Activated B cell treated with CpG ODN at 0.5 μM for 24 hours (primary cell): ENCODE results near the gene ATMIN. TPM values are rescaled to one million over a fixed set of nuclear protein-coding genes. Genes with fewer than 3 reads are reported as not detected.
A peak's percentile ranks its signal among the peaks of the same experiment; 100 is the strongest.

Source experiments
- ATAC-seq: fragments of 200-7000 bp; cut with Tn5 transposase; one replicate; pipeline ENCODE4 v1.10.0; 2021; ENCODE audit warnings: low read depth, mild to moderate bottlenecking, moderate library complexity
- CTCF ChIA-PET: fragments of 350-600 bp; sonication (Branson Sonifier 250); formaldehyde crosslinking; loops from one replicate; lab custom pipeline; 2021; ENCODE audit warnings: antibody characterized with exemption; lab: Charles Lee
- POLR2A ChIA-PET: fragments of 350-600 bp; sonication (Branson Sonifier 250); formaldehyde crosslinking; loops from one replicate; lab custom pipeline; 2021; ENCODE audit warnings: antibody characterized with exemption; lab: Charles Lee
- DNase-seq: peaks from one replicate; pipeline ENCODE4 v3.0.0; 2022
- H3K27ac Mint-ChIP-seq: one replicate; pipeline ENCODE4 v1.8.0; 2020; ENCODE audit warnings: mixed read lengths
- H3K27me3 Mint-ChIP-seq: one replicate; pipeline ENCODE4 v1.8.0; 2021; ENCODE audit warnings: mixed read lengths
- H3K36me3 Mint-ChIP-seq: one replicate; pipeline ENCODE4 v1.8.0; 2021; ENCODE audit warnings: low read depth, mixed read lengths
- H3K4me1 Mint-ChIP-seq: one replicate; pipeline ENCODE4 v1.8.0; 2021; ENCODE audit warnings: mixed read lengths
- H3K4me3 Mint-ChIP-seq: one replicate; pipeline ENCODE4 v1.8.0; 2020; ENCODE audit warnings: mild to moderate bottlenecking, mixed read lengths
- H3K9me3 Mint-ChIP-seq: one replicate; pipeline ENCODE4 v1.8.0; 2020; ENCODE audit warnings: mixed read lengths
- CTCF ChIP-seq: fragments of 200-600 bp; IDR thresholded peaks from one replicate; pipeline ENCODE4 v1.8.0; 2022; ENCODE audit warnings: antibody characterized with exemption, mild to moderate bottlenecking
- intact Hi-C: fragments of 100-400 bp; cut with micrococcal nuclease; formaldehyde crosslinking; loops from one replicate; pipeline ENCODE4 v1.15.1; 2024
- total RNA-seq: library from RNA; stranded (reverse); gene quantifications from 2 replicates; pipeline ENCODE4 v1.2.3, GENCODE V29; 2022

ATMIN gene
- total RNA-seq, 1 donor from 2014 or later: 31.0 TPM

GRCh38 chr16:80997964-80998620, 37.5 kb upstream of the ATMIN start:
- intact Hi-C loops: loop anchor here (1.0 kb wide), 1 partner anchor 9 kb away; the partner anchor contains the start of gene CENPN
- peaks cover 52% of the 10 kb centered on the region for H3K4me1 Mint-ChIP-seq
- H3K36me3 Mint-ChIP-seq: peaks cover 10% of the 10 kb centered on the region

GRCh38 chr16:81000873-81001272, 34.8 kb upstream of the ATMIN start:
- Mint-ChIP-seq H3K4me1 (peaks cover 73% of the 10 kb centered on the region), H3K4me3 (no peak overlapping the region), H3K36me3 (peaks cover 5% of the 10 kb centered on the region), H3K9me3 (no peaks in the 10 kb centered on the region), H3K27ac (no peak overlapping the region), H3K27me3 (no peaks in the 10 kb centered on the region)
- CTCF ChIA-PET: interaction anchor here (1.1 kb wide), 1 partner anchor 35 kb away, joined by 3 read pairs; the partner anchor contains the start of gene ATMIN
- no peak for ATAC-seq
- intact Hi-C loops: loop anchor here (10.0 kb wide), 3 partner anchors 196 to 864 kb away; partner anchors contain the start of gene CDYL2
- DNase-seq: no peak
- POLR2A ChIA-PET: no interaction called here
- no peak for TF ChIP-seq CTCF

More at GRCh38 chr16:80997964-80998620, 37.5 kb upstream of the ATMIN start:
- TF ChIP-seq CTCF: no peak
- ATAC-seq (no peak), DNase-seq (no peak)
- ChIA-PET POLR2A (interaction anchor here (0.7 to 1.9 kb wide), 3 partner anchors 9 to 1263 kb away, joined by 3 to 19 read pairs (median 4); partner anchors contain the start of genes ATMIN, CENPN and CMC2), CTCF (interaction anchor here (0.6 to 0.7 kb wide), 2 partner anchors 24 to 138 kb away, joined by 3 to 4 read pairs; no protein-coding TSS in a partner anchor)
- no peaks in the 10 kb centered on the region for H3K9me3 Mint-ChIP-seq
- H3K27ac Mint-ChIP-seq: no peak overlapping the region
- peak overlapping the region; percentile 41 for H3K4me3 Mint-ChIP-seq
- H3K27me3 Mint-ChIP-seq: no peaks in the 10 kb centered on the region

GRCh38 chr16:81001330-81001729, 34.3 kb upstream of the ATMIN start:
- intact Hi-C loops: loop anchor here (10.0 kb wide), 3 partner anchors 197 to 863 kb away; partner anchors contain the start of gene CDYL2
- no peaks in the 10 kb centered on the region for H3K9me3 Mint-ChIP-seq

GRCh38 chr16:81003064-81003463, 32.6 kb upstream of the ATMIN start:
- intact Hi-C loops: loop anchor here (10.0 kb wide), 3 partner anchors 198 to 862 kb away; partner anchors contain the start of gene CDYL2
- ChIA-PET CTCF (interaction anchor here (6.1 kb wide), 1 partner anchor 32 kb away, joined by 51 read pairs; the partner anchor contains the start of gene ATMIN), POLR2A (no interaction called here)
- ATAC-seq: no peak
- Mint-ChIP-seq H3K4me1 (peaks cover 67% of the 10 kb centered on the region), H3K27ac (no peak overlapping the region), H3K4me3 (no peak overlapping the region), H3K27me3 (no peaks in the 10 kb centered on the region), H3K36me3 (peaks cover 15% of the 10 kb centered on the region), H3K9me3 (no peaks in the 10 kb centered on the region)
- no peak for TF ChIP-seq CTCF
- DNase-seq: no peak

More at GRCh38 chr16:81001330-81001729, 34.3 kb upstream of the ATMIN start:
- DNase-seq: no peak
- Mint-ChIP-seq H3K4me1 (peaks cover 77% of the 10 kb centered on the region), H3K4me3 (no peak overlapping the region), H3K36me3 (peaks cover 6% of the 10 kb centered on the region), H3K27ac (no peak overlapping the region), H3K27me3 (no peaks in the 10 kb centered on the region)
- ChIA-PET CTCF (interaction anchor here (1.1 to 6.1 kb wide), 2 partner anchors 34 to 35 kb away, joined by 3 to 51 read pairs; partner anchors contain the start of gene ATMIN), POLR2A (no interaction called here)
- TF ChIP-seq CTCF: no peak
- no peak for ATAC-seq
